ENCODE data around the gene GATA3.
"Not testable (repeated sequence)": the region's sequence is repeated elsewhere in the genome, so short reads cannot be mapped to it uniquely, and the experiment has no call there.

GATA3 gene

DNA sequence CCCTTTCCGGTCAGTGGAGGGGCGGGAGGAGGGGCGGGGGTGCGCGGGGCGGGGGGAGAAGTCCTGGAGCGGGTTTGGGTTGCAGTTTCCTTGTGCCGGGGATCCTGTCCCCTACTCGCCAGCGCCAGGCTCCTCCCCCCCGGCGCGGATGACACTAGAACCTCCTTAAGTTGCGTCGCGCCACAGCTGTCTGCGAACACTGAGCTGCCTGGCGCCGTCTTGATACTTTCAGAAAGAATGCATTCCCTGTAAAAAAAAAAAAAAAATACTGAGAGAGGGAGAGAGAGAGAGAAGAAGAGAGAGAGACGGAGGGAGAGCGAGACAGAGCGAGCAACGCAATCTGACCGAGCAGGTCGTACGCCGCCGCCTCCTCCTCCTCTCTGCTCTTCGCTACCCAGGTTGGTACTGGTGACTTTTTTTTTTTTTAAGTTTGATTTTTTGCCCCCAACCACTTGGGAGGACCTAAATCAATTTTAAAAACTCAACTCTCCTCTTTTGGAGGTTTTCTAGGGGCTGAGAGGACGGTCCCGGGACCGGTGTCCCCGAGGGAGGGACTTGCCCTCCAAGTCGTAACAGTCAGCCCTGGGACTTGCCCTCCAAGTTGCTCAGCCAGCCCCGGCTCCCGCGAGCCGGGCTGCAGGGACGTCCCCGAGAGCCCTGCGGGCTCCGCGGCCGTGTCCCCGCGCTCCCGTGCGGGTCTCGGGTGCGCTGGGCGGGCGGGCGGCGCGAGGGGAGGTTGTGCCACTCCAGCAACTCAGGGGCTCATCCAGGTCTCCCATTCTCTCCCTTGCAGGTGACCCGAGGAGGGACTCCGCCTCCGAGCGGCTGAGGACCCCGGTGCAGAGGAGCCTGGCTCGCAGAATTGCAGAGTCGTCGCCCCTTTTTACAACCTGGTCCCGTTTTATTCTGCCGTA lies at the start of gene GATA3:
TSS of gene GATA3 (plus strand) at position 195 of the 914 bp plus-strand sequence. CDS start 968 bp downstream, outside the sequence.
- DNase-seq (ENCODE audit: low read depth in 1 of 2, low spot score in 1 of 2): peak; percentile 64 to 67

DNA sequence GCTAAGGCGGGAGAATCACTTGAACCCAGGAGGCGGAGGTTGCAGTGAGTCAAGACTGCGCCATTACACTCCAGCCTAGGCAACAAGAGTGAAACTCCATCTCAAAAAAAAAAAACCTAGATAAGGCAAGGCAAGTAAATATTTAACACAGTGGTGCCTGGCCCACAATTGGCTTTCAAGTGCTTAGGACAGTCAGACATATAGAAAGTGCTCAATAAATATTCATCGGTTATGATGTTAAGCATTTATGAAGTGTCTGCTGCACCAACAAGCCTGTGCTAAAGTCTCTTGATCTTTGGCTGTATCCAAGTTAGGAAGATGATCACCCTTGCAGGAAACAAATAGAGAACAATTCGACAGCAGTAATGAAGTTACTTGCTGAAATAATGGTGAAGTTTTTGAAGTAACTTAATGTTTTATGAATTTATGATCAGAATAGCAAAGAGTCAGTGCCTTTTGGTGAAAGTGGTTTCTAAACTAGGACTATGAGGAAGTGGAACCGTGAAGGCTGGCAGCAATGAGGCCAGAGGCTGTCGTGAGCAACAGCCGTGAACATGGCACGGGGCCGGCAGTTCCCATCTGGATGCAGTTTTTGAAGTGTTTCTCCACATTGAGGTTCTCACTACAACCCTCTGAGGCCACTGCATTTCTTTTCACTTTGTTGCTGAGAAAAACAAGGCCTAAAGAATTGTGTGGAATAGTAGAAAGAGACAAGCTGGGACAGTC lies 48.1 kb upstream of the GATA3 start:
- no peak for DNase-seq (ENCODE audit: low read depth in 1 of 2, low spot score in 1 of 2)

DNA sequence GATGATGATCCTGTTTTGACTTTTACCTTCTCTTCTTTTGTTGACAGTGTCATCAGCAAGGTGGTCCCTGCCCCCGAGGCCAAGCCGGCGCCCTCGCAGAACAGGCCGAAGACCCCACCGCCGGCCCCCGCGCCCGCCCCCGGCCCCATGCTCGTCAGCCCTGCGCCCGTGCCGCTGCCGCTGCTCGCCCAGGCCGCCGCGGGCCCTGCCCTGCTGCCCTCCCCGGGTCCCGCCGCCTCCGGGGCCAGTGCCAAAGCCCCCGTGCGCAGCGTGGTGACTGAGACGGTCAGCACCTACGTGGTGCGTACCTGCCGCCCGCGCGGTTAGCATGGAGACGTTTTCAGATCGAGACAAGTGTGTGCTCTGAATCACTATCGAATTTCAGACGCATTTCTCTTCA lies 45.5 kb upstream of the GATA3 start:
- DNase-seq (ENCODE audit: low read depth in 1 of 2, low spot score in 1 of 2): no peak

DNA sequence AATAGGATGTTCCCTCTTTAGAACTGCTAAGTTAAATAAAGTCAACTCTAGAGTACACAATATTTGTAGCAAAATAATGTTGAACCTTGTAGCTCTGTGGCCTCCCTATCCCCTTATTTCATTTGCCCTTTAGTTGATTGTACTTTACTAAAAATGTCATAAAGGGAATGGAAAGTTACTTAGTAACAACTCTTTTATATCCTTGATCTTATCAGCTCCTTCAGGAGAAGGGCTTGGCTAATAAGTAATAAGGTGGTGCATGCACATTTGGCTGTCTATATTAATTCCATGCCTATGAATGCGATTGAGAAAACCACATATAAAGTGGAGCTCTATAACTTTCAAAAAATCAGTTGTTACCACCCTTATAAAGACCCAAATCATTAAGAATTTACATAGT lies 41.5 kb upstream of the GATA3 start:
- no peak for DNase-seq (ENCODE audit: low read depth in 1 of 2, low spot score in 1 of 2)

DNA sequence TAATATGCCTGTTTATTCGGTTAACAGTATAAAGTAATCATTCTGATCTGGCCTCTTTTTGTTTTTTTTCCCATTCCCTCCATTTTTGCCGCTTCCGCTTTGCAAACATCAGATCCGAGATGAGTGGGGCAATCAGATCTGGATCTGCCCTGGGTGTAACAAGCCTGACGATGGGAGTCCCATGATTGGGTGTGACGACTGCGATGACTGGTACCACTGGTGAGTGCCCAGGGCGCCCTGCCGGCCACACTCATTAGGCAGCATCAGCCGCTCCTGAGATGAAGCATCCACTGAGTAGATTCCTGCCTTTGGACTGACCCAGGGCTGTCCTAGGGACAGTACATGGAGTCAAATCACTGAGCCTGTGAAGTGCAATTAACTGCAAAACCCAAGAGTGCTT lies 40.9 kb upstream of the GATA3 start:
- no peak for DNase-seq (ENCODE audit: low read depth in 1 of 2, low spot score in 1 of 2)

DNA sequence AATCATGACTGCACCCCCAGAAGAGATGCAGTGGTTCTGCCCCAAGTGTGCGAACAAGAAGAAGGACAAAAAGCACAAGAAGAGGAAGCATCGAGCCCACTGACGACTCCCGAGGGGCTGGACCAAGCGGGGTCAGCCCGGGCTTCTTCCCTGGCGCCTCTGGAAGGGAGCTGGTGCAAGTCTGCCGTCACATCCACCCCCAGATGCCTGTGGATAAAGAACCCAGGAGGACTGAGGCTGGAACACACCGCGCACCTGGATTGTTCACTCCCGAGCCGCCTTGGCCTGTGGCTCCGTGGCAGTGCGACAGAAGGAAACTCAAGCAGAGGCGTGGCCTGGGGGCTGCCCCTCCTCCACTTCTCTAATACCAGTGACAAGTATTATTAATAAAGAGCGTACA lies 39.8 kb upstream of the GATA3 start:
- DNase-seq (ENCODE audit: low read depth in 1 of 2, low spot score in 1 of 2): no peak

DNA sequence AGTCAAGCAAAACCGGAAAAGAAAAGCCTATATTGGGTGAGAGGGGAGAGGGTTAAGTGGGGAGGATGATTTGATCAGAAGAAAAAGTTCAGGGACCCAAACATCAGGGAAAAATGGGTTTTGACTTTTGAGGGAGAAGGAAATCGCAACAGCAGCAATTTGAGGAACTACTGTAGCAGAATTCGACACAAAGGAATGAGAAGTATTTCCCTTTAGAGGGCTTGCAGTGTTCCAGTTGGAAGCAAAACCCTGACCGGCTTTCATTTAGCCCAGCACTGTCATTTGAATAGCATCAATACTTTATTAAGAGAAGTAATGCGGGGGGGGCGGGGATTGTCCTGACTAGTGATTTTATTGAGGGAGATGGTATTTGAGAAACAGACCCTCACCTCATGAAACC lies 37.2 kb upstream of the GATA3 start:
- no peak for DNase-seq (ENCODE audit: low read depth in 1 of 2, low spot score in 1 of 2)

DNA sequence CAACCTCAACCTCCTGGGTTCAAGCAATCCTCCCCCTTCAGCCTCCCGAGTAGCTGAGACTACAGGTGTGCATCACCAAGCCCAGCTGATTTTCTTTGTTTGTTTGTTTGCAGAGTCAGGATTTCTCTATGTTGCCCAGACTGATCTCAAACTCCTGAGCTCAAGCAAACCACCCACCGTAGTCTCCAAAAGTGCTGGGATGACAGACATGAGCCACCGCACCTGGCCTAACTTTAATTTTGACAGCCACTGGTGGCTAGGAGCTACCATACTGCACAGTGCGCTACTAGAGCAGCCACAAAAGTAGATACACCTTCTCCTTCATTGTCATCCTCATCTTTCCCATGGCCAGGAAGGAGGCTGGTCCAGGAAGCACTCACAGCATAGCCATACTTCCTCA lies 31.2 kb upstream of the GATA3 start:
- DNase-seq (ENCODE audit: low read depth in 1 of 2, low spot score in 1 of 2): no peak

DNA sequence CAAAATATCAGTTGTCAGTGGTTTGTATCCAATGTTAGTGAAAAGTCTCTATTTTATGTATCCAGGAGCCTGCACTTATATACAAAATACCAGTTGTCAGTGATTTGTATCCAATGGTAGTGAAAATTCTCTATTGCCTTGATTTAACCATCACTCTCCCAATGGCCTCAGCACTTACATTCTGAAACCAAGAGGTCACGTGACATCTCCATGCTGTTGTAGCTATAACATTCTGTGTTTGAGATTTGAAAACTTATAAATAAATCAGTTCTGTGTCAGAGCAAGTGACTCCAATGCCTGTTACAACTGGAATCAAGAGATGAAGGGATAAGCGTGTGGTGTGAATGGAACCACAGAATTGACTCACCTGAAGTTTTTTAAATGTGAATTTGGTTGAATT lies 30.6 kb upstream of the GATA3 start:
- DNase-seq (ENCODE audit: low read depth in 1 of 2, low spot score in 1 of 2): no peak

DNA sequence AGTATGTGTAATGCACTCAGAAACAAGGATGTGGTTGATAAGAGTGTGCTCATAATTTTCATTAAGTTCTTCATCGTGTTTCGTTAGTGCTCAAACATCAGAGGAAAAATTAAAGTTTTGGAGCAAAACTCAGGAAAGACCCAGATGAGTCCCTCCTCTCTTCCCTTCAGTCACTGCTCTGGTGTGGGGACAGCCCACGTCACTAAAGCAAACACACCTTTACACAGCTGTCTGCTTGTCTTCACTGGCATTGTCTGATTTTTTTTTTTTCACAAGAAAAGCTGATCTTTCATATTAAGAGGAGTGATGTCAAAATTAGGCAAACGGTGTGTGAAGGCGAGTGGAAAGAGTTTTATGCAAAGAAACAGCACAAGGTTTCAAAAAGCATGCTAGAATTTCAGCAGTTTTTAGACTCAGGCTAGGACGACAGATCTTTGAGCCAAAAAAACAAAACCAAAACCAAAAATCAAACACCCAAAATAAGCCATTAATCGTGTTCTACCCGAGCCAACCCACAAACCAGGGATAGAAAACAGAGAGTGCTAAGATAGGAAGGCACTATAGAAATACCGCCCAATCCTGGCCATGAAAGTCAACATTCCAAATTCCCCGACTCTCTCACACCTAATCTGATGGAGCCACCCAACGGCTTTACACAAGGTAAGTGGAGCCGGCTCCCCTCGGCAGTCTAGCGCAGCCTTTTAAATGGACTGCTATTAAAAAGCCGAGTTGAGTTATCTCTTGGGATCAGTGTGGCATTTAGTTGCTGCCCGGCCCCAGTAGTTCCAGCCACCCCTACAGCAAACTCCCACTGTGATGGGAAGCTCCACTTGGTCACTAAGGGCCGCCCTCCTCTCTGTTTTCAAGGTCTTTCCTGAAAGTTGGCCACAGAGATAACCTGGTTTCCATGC lies 27.9 kb upstream of the GATA3 start:
- DNase-seq (ENCODE audit: low read depth in 1 of 2, low spot score in 1 of 2): no peak

DNA sequence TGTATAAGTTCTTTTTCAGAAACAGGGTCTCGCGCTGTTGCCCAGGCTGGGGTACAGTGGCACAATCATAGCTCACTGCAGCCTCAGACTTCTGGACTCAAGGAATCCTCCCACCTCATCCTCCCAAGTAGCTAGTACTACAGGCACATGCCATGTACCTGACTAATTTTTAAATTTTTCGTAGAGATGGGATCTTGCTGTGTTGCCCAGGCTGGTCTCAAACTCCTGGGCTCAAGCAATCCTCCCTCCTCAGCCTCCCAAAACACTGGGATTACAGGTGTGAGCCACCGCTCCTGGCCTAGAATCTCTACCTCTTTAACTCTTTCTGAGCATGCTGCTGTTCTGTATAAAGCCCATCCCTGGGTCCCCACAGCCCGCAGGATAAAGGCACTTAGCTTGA lies 23.3 kb upstream of the GATA3 start:
- not testable (repeated sequence) for DNase-seq (ENCODE audit: low read depth in 1 of 2, low spot score in 1 of 2)

DNA sequence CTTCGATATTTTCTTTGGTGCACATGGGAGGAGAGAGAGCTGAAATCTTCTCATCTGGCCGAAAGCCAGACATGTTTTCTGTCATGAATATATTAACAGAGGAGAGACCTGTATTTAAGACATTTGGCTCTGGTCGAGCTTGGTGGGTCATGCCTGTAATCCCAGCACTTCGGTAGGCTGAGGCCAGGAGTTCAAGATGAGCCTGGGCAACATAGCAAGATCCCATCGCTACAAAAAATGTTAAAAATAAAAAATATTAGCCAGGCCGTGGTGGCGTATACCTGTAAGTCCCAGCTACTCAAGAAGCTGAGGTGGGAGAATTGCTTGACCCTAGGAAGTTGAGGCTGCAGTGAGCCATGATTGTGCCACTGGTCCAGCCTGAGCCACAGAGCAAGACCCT lies 21.9 kb upstream of the GATA3 start:
- no peak for DNase-seq (ENCODE audit: low read depth in 1 of 2, low spot score in 1 of 2)

DNA sequence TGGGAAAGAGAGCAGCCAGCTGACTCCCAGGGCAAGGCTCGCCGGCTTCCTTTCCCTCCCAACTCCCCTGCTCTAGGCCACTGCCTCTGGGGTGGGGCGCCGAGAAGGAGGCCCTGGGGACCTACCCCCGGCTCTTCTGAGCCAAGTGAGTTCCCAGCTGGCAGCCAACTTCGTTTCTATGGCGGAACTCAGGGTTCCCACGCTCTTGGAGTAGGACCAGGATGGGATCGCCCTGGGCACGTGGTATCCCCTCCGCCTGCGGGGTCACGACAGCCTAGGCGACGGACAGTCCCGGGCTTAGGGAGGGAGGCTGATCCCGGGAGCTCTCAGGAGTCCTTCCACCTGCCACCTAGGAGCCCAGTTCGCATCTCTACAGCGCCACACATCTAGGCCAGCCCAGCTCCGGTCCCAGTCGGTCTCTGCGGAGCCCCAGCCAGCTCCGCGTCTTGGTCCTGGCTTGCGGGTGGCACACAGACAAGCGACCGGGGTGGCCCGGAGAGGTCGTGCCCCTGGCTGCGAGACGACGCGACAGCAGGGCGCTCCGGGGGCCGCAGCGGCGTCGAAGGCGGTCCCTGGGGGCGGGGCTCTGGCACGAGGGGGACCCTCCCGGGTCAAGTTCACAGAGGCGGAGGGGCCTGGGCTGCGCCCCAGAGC lies 20.5 kb upstream of the GATA3 start:
- no peak for DNase-seq (ENCODE audit: low read depth in 1 of 2, low spot score in 1 of 2)

DNA sequence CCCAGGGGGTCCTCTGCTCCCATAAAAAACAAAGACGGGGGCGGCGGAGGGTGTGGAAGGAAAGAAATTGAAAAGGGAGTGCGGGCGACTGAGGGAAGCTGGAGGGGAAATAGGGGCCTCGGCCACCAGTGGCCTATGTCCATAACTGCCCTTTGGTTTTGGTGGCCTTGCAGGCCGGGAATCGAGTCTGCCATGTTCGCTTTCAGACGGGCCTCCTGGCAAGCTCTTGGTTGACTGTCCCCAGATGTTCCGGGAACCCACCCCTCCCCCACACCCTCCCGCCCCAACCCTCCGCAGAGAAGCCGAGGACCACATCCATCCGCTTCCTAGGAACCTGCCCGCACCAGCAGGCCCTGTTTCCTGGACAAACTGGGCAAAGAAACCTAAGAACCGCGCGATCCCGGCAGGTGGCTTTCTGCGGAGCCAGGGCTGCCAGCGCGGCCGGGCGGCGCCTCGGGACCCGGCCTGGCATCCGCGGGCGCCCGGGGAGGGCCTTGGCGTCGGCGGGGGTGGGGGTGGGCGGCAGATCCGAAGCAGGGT lies 20.0 kb upstream of the GATA3 start:
- no peak for DNase-seq (ENCODE audit: low read depth in 1 of 2, low spot score in 1 of 2)

DNA sequence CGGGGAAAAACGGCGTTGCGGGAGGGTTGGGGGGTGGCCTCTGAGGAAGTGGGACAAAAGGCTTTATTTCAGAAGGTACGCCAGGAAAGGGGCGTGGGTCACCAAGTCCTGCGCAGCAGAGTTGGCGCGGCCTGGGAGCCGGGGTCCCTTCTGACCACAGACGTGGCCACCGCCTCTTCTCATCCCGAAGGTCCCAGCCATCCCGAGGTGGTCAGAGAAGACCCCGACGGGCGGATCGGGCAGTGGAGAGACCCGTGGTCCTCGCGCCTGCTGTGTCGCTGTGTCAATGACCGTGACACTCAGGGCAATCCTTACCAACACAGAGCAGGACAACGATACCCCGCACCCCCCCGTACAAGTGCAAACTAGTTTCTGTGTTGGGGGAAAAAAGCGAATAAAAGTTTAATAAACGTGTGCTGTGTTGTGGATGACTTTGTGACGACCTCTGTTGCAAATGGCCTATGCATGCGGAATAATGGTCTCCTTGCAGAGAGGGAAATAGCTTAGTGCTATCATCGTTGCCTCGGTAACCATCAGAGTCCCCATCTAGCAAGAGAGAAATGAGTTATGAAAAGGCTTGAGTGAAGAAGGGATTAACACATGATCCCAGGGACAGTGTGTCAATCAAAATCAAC lies 19.4 kb upstream of the GATA3 start:
- no peak for DNase-seq (ENCODE audit: low read depth in 1 of 2, low spot score in 1 of 2)

DNA sequence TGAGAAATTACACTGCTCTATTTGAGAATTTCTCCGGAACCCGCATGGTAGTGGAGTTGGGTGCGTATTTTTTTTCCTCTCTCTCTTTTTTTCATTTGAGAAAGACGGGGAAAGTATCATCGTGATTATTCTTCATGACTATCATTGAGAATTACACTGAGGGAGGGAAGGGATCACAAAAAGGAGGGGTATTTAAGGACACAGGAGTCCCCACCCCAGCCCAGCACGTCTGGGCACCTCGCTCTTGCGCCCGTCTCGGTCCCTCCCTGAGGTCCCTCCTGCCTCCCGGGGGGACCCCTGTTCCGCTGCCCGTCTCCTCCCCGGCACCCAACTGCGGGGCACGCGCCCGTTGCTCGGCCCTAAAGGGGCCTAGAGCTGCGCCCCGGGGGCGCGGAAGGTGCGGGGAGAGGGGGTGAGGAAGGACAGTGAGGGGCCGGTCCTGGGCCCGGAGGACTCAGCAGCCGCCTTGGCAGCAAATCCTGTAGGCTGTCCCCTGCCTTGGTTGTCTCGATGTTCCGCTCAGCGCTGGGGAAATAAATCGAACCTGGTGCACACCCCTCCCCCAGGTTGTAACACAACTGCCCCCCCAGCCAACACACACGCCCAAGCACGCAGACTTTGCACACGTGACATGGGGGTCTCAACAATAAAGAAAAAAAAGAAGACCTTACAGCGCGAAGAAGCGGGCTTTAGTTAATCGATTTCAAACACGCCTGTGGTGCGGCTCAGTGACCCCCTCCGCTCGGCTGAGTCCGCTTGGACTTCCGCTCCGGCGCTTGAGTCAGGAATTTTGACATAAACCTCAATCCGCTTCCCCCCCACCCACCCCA lies 18.6 kb upstream of the GATA3 start:
- no peak for DNase-seq (ENCODE audit: low read depth in 1 of 2, low spot score in 1 of 2)

DNA sequence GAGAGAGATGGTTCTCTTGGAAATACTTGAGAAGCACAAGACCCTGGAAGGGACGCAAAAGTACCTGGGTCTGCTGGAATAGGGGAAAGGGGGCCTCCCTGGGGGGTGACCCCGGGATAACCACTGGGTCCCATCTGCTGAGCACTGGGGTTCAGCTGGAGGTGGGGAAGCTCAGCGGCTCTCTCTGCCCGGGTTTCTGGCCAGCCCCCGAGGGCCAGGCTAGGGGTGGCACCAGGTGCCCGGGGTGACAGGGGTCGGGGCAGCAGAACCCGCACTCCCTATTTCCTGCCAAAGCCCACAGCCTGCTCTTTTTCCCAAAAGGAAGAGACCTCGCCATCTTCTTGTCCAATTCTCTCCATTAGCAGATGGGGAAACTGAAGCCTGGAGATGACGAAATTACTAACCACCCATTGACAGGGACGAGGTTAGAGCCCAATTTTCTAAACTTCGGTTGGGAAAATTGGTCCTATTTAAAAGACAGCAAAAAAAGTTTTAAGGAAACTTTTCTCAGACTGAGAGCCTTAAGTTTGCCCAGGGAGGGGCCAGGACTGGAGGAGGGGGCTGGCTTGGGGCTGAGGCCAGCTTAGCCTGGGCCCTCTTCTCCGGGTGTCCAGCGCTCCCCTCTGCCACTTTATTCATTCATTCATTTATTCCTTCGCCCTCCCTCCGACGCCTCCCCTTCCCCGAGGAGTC lies 17.8 kb upstream of the GATA3 start:
- no peak for DNase-seq (ENCODE audit: low read depth in 1 of 2, low spot score in 1 of 2)

DNA sequence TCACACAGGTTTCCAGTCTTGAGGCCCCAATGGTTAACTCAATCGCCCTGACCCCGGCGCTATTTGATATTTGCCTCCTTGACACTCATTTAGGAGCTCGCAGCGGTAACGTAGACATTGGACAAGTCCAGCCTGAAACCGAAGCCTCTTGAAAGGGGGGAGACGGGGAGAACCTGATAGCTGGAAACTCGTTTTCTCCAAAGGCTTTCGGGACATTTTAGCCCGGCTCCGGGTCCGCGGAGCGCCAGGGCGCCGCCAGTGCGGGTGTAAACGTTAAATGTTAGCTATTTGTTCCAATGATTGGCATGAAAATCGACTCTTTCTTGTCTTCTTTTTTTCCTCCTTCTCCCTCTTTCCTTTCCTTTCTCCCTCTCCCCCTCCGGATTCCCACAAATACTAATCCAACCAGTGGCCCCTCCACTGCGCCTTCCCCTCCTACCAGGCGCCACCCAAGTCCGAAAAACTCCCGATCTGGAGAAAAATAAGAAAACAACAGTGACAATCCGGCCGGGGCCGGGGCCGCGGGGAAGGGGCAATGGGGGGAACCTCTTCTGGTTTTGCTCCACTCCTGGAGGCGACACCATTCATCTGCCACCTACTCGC lies 17.2 kb upstream of the GATA3 start:
- DNase-seq (ENCODE audit: low read depth in 1 of 2, low spot score in 1 of 2): no peak
